Measurements from ENCODE around the gene TAS1R1. TPM values are rescaled to one million over a fixed set of nuclear protein-coding genes. Genes with fewer than 3 reads are reported as not detected.

Gene TAS1R1
- total RNA-seq, 1 donor from 2014 or later, result not detected

DNA sequence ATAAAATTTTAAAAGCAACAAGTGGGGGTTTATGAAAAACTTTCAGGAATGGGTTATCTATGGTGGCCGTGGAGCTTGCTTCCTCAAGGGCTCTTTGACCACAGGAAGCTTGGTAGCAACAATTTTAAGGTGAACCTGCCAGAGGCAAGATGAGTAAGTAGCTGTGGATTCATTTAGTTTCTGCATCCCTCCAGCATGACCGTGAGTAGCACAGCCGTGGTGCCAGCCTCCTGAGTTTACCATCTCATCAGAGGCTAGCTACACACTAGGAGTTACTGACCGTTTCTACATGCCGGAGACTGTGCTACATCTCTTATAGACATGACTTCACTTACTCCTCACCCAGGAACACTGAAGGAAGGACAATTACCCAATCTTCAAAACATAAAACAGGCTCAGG lies 33.6 kb upstream of the TAS1R1 start:
- Mint-ChIP-seq H3K36me3 (ENCODE audit: low read depth) (peaks cover 2% of the 10 kb centered on the region), H3K9me3 (ENCODE audit: low read depth) (no peaks in the 10 kb centered on the region), H3K27ac (ENCODE audit: unreplicated experiment) (peak overlapping the region; percentile 70), H3K4me3 (ENCODE audit: unreplicated experiment) (no peak overlapping the region), H3K4me1 (ENCODE audit: low read depth) (peaks cover 46% of the 10 kb centered on the region), H3K27me3 (ENCODE audit: low read depth) (no peaks in the 10 kb centered on the region)
- peak; percentile 15 for DNase-seq (ENCODE audit: low spot score)
- TF ChIP-seq, protein P1, sequence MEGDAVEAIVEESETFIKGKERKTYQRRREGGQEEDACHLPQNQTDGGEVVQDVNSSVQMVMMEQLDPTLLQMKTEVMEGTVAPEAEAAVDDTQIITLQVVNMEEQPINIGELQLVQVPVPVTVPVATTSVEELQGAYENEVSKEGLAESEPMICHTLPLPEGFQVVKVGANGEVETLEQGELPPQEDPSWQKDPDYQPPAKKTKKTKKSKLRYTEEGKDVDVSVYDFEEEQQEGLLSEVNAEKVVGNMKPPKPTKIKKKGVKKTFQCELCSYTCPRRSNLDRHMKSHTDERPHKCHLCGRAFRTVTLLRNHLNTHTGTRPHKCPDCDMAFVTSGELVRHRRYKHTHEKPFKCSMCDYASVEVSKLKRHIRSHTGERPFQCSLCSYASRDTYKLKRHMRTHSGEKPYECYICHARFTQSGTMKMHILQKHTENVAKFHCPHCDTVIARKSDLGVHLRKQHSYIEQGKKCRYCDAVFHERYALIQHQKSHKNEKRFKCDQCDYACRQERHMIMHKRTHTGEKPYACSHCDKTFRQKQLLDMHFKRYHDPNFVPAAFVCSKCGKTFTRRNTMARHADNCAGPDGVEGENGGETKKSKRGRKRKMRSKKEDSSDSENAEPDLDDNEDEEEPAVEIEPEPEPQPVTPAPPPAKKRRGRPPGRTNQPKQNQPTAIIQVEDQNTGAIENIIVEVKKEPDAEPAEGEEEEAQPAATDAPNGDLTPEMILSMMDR (IDR thresholded peaks at IDR 0.05), result no peak

DNA sequence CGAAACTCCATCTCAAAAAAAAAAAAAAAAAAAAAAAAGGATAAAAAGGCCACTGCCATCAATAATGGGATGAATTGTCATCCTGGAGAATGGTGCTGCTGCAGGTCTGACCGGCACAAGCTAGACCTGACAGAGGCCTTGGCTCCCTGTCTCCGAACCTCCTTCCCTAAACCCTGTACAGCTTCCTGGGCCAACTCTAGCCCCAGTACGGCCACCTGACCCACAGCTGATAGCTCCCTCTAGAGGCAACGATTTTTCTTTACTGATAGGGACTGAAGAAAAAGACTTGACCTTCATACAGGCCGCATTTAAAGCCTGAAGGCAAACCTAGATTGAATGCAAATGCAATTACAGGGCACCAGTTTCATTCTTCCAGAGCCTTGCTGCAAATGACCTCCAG lies 31.5 kb upstream of the TAS1R1 start:
- peaks cover 36% of the 10 kb centered on the region for H3K4me1 Mint-ChIP-seq (ENCODE audit: low read depth)
- H3K9me3 Mint-ChIP-seq (ENCODE audit: low read depth), result no peaks in the 10 kb centered on the region
- peak; percentile 22 for DNase-seq (ENCODE audit: low spot score)
- TF ChIP-seq, protein P1 (IDR thresholded peaks at IDR 0.05), result peak; percentile 79
- H3K36me3 Mint-ChIP-seq (ENCODE audit: low read depth), result peaks cover 12% of the 10 kb centered on the region
- no peaks in the 10 kb centered on the region for H3K27me3 Mint-ChIP-seq (ENCODE audit: low read depth)
- no peak overlapping the region for H3K27ac Mint-ChIP-seq (ENCODE audit: unreplicated experiment)
- no peak overlapping the region for H3K4me3 Mint-ChIP-seq (ENCODE audit: unreplicated experiment)

DNA sequence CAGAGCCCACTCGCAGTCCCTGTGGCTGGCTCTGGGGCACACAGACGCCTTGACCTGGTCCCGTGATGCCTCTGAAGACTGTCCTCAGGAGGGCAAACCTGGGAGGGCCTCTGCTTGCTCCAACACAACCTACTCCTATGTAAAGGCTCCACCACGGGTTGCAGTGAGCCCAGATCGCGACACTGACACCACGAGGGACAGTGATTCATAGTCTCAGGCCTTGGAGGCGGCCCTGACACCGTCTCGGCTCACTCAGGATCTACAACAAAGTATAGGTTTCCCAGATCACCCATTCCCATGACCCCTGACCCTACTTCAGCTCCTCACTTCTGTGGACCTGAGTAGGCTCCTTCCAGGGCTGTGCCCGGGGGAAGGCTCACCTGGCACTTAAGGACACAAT lies 28.8 kb upstream of the TAS1R1 start:
- DNase-seq (ENCODE audit: low spot score), result peak; percentile 47
- H3K36me3 Mint-ChIP-seq (ENCODE audit: low read depth), result peaks cover 17% of the 10 kb centered on the region
- no peaks in the 10 kb centered on the region for H3K27me3 Mint-ChIP-seq (ENCODE audit: low read depth)
- H3K9me3 Mint-ChIP-seq (ENCODE audit: low read depth), result no peaks in the 10 kb centered on the region
- no peak overlapping the region for H3K27ac Mint-ChIP-seq (ENCODE audit: unreplicated experiment)
- peaks cover 9% of the 10 kb centered on the region for H3K4me1 Mint-ChIP-seq (ENCODE audit: low read depth)
- H3K4me3 Mint-ChIP-seq (ENCODE audit: unreplicated experiment), result no peak overlapping the region
- TF ChIP-seq, protein P1 (IDR thresholded peaks at IDR 0.05), result no peak

DNA sequence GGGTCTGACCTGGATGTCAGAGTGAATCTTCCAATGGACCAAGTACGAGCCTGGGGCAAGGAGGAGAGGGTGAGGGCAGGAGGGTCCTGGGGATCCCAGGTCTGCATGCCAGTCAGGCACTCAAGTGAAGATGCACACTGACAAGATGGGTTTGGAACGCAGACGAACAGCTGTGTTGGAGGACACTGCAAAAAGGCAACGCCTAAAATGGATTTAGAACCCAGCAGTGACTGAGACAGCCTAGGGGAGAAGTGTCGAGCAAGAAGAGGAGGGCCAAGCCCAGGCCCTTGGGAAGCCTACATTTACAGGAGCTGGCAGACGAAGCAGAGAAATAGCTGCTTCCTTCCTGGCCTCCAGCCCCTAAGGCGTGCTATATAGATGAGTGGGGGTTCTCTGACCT lies 26.6 kb upstream of the TAS1R1 start:
- Mint-ChIP-seq H3K4me3 (ENCODE audit: unreplicated experiment) (no peak overlapping the region), H3K36me3 (ENCODE audit: low read depth) (peaks cover 30% of the 10 kb centered on the region), H3K27ac (ENCODE audit: unreplicated experiment) (no peak overlapping the region), H3K9me3 (ENCODE audit: low read depth) (no peaks in the 10 kb centered on the region), H3K4me1 (ENCODE audit: low read depth) (peaks cover 3% of the 10 kb centered on the region), H3K27me3 (ENCODE audit: low read depth) (no peaks in the 10 kb centered on the region)
- no peak for DNase-seq (ENCODE audit: low spot score)
- TF ChIP-seq, protein P1 (IDR thresholded peaks at IDR 0.05), result no peak

DNA sequence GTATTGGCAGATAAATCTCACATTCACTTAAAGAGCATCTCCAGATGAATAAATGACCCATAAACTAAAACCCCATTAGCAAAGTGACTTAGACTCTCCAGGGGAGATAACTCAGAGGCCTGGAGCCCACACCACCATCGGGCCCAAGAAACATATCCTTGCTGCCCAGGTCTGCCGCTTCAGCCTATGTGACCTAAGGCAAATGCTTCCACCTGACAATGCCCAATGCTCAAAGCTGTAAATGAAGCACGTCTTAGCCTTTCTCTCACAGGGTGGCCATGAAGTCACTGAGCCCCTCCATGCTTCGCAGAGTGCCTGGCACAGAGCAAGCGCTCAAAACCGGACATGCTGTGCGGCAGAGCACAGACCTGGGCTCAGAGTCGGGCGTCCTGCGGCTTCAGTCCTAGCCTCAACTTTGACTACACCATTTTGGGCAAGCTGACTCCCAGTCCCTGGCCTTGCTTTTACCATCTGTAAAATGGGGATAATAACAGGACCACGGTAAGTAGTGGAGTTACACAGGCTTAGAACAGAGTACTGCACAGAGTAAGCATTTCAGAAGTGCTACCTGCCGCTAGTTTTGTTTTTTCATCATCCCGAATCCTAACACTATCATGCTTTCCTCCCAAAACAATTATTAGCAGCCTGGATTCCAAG lies 24.5 kb upstream of the TAS1R1 start:
- Mint-ChIP-seq H3K4me3 (ENCODE audit: unreplicated experiment) (no peak overlapping the region), H3K27me3 (ENCODE audit: low read depth) (no peaks in the 10 kb centered on the region), H3K36me3 (ENCODE audit: low read depth) (peaks cover 30% of the 10 kb centered on the region), H3K4me1 (ENCODE audit: low read depth) (peaks cover 7% of the 10 kb centered on the region), H3K27ac (ENCODE audit: unreplicated experiment) (peak overlapping the region; percentile 22), H3K9me3 (ENCODE audit: low read depth) (no peaks in the 10 kb centered on the region)
- no peak for DNase-seq (ENCODE audit: low spot score)
- TF ChIP-seq, protein P1 (IDR thresholded peaks at IDR 0.05), result no peak

All from chondrocyte (in vitro differentiated cells).